ENCODE measurements around the gene BSN. TPM values are rescaled to one million over a fixed set of nuclear protein-coding genes. Genes with fewer than 3 reads are reported as not detected.

The BSN gene
- total and polyA plus RNA-seq, 8 donors, result 0.26 to 1.1 (median 0.84) TPM

GRCh38 chr3:49664300-49664699 lies 110.0 kb downstream of the BSN start:
- Histone ChIP-seq H3K9me3 (no peaks in the 10 kb centered on the region), H3K27me3 (no peaks in the 10 kb centered on the region), H3K4me3 (no peak overlapping the region), H3K4me1 (no peaks in the 10 kb centered on the region), H3K27ac (no peak overlapping the region), H3K36me3 (no peaks in the 10 kb centered on the region)
- TF ChIP-seq CTCF (IDR thresholded peaks at IDR 0.05), result no peak
- intact Hi-C loops (cut with DNase I), result no loop called here
- DNase-seq (peak in 1 of 4 donors; percentile 59), ATAC-seq (no peak)

GRCh38 chr3:49665822-49666519 lies 111.7 kb downstream of the BSN start:
- H3K4me1 ChIP-seq, result no peaks in the 10 kb centered on the region
- TF ChIP-seq CTCF (IDR thresholded peaks at IDR 0.05), result no peak
- no peaks in the 10 kb centered on the region for H3K9me3 ChIP-seq
- ATAC-seq, result no peak
- intact Hi-C loops (cut with DNase I), result no loop called here
- H3K27me3 ChIP-seq, result no peaks in the 10 kb centered on the region
- no peak overlapping the region for H3K27ac ChIP-seq
- H3K4me3 ChIP-seq, result no peak overlapping the region
- DNase-seq, result no peak
- no peaks in the 10 kb centered on the region for H3K36me3 ChIP-seq

- Histone ChIP-seq H3K27me3 (no peaks in the 10 kb centered on the region), H3K27ac (no peak overlapping the region), H3K36me3 (no peaks in the 10 kb centered on the region), H3K4me3 (no peak overlapping the region), H3K9me3 (no peaks in the 10 kb centered on the region), H3K4me1 (no peaks in the 10 kb centered on the region)
- DNase-seq (no peak), ATAC-seq (no peak)
- intact Hi-C loops (cut with DNase I), result no loop called here
- no peak for TF ChIP-seq CTCF (IDR thresholded peaks at IDR 0.05)
These were observed 112.3 kb downstream of the BSN start for GRCh38 chr3:49666592-49666991.

- no peak overlapping the region for H3K27ac ChIP-seq
- intact Hi-C loops (cut with DNase I), result no loop called here
- DNase-seq (no peak), ATAC-seq (no peak)
- no peaks in the 10 kb centered on the region for H3K36me3 ChIP-seq
- no peak for TF ChIP-seq CTCF (IDR thresholded peaks at IDR 0.05)
- H3K9me3 ChIP-seq, result no peaks in the 10 kb centered on the region
- H3K4me1 ChIP-seq, result peaks cover 0 to 6% of the 10 kb centered on the region in 2 donors
- H3K4me3 ChIP-seq, result no peak overlapping the region
- no peaks in the 10 kb centered on the region for H3K27me3 ChIP-seq
These were observed 113.6 kb downstream of the BSN start for GRCh38 chr3:49667701-49668413.

GRCh38 chr3:49668414-49668797 lies 114.1 kb downstream of the BSN start:
- no peak overlapping the region for H3K4me3 ChIP-seq
- intact Hi-C loops (cut with DNase I), result no loop called here
- no peaks in the 10 kb centered on the region for H3K27me3 ChIP-seq
- DNase-seq (no peak), ATAC-seq (no peak)
- no peak overlapping the region for H3K27ac ChIP-seq
- H3K4me1 ChIP-seq, result peaks cover 0 to 10% of the 10 kb centered on the region in 2 donors
- H3K9me3 ChIP-seq, result no peaks in the 10 kb centered on the region
- TF ChIP-seq CTCF (IDR thresholded peaks at IDR 0.05), result no peak
- no peaks in the 10 kb centered on the region for H3K36me3 ChIP-seq
